Coronary artery (tissue), 2 donors: Measurements from ENCODE around the gene FANCE.

Source experiments
- DNase-seq: peaks from one replicate; pipeline ENCODE4 v3.0.0-alpha.2; 2017; ENCODE audit warnings: low spot score
- H3K27ac ChIP-seq, 2 donors: fragments of 200-600 bp; sonication (generic); one replicate each; pipeline ENCODE4 v1.5.1; 2016 to 2019
- H3K4me3 ChIP-seq: fragments of 200-600 bp; sonication (generic); 2 replicates; pipeline ENCODE4 v1.5.1; 2016; ENCODE audit warnings: mild to moderate bottlenecking, moderate library complexity
- TF ChIP-seq, protein P1 (sequence below): fragments of 200-600 bp; sonication (generic); IDR thresholded peaks from one replicate; pipeline ENCODE4 v1.5.1; 2019; ENCODE audit warnings: antibody characterized with exemption

The FANCE gene

GRCh38 chr6:35411066-35411465, 41.1 kb upstream of the FANCE start:
- Histone ChIP-seq H3K27ac (no peak overlapping the region), H3K4me3 (no peak overlapping the region)
- DNase-seq: no peak
- TF ChIP-seq, protein P1, sequence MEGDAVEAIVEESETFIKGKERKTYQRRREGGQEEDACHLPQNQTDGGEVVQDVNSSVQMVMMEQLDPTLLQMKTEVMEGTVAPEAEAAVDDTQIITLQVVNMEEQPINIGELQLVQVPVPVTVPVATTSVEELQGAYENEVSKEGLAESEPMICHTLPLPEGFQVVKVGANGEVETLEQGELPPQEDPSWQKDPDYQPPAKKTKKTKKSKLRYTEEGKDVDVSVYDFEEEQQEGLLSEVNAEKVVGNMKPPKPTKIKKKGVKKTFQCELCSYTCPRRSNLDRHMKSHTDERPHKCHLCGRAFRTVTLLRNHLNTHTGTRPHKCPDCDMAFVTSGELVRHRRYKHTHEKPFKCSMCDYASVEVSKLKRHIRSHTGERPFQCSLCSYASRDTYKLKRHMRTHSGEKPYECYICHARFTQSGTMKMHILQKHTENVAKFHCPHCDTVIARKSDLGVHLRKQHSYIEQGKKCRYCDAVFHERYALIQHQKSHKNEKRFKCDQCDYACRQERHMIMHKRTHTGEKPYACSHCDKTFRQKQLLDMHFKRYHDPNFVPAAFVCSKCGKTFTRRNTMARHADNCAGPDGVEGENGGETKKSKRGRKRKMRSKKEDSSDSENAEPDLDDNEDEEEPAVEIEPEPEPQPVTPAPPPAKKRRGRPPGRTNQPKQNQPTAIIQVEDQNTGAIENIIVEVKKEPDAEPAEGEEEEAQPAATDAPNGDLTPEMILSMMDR: no peak

DNA sequence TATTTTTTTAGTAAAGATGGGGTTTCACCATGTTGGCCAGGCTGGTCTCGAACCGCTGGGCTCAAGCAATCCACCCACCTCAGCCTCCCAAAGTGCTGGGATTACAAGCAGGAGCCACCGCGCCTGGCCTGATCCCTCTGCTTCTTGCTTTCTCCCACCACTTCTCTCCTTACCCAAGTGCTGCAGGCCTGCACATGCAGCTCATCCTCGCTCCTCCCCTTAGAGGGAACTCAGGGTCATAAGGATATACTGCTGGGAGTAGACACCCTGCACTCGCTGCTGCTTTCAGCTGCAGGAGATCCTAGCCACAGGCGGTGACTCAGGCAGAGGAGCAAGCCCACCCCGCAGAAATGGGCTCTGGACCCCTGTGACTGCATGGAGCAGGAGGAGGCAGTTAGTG, 40.0 kb upstream of the FANCE start:
- DNase-seq: no peak
- TF ChIP-seq, protein P1: no peak
- Histone ChIP-seq H3K27ac (no peak overlapping the region), H3K4me3 (no peak overlapping the region)

DNA sequence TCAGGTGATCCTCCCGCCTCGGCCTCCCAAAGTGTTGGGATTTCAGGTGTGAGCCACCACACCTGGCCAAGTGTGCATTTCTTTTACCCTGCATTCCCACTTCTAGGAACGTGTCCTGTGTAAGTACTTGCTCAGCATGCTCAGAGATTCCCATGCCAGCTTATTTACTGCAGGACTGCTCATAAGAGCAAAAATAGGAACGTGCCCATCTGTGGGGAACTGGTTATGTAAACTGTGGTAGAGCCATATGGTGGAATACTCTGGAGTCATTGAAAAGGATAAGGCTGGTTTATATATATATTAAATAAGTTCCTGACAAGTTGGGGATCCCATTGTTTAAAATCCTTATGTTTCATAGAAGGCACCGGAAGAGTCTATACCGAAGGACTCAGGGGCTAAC, 38.2 kb upstream of the FANCE start:
- H3K4me3 ChIP-seq: no peak overlapping the region
- TF ChIP-seq, protein P1: no peak
- no peak overlapping the region for H3K27ac ChIP-seq
- no peak for DNase-seq

- no peak for DNase-seq
- Histone ChIP-seq H3K27ac (no peak overlapping the region), H3K4me3 (no peak overlapping the region)
- TF ChIP-seq, protein P1: peak; percentile 19
Observed at GRCh38 chr6:35415065-35415891, 36.9 kb upstream of the FANCE start.

DNA sequence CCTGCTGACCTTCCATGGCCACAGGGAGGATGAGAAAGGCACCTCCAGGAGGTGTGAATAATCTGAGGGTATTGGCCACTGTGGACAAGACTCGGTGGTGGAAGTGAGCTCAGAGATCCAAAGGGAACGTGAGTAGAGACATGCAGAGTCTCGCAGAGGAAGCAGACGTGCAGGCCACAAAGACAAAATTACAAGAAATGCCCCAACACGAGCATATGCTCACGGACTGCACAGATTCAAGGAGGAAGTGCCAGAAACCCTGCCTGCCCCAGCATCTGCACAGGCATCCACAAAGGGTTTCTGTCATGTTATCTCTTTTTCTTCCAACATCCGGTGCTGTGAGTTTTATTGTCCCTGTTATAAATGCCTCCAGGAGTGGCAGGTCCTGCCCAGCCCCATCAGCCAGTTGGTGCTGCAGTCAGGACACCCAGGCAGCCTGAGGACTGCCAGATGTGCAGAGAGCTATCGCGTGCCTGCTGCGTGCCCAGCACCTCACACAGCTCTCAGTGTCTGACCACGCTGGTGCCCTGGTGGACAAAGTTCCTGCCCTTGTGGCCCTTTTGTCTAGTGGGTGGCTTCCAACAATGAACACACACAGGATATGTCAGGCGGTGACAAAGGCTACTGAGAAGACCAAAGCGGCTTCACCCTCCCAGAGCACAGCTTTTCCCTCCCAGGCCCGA, 34.0 kb upstream of the FANCE start:
- TF ChIP-seq, protein P1: no peak
- Histone ChIP-seq H3K27ac (no peak overlapping the region), H3K4me3 (no peak overlapping the region)
- DNase-seq: no peak

DNA sequence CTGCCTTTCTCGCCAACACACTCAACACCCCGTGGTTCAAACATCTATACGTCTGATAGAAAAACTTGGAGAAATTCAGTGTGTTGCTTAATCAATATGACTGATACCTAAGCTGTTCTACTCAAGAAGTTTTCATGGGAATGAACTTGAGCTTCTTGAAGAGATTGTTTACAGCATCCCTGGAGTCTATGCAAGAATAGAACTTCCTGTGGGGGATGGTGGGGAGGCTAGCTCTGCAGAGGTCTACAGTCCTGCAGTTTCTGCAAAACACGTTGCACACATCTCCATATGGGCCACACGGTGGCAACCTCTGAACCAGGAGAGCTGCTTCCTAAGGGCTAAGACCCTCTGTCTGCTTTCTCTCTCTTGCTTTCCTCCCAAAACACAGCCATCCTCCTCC, 32.7 kb upstream of the FANCE start:
- Histone ChIP-seq H3K27ac (no peak overlapping the region), H3K4me3 (no peak overlapping the region)
- TF ChIP-seq, protein P1: no peak
- no peak for DNase-seq

GRCh38 chr6:35419961-35420360, 32.2 kb upstream of the FANCE start:
- Histone ChIP-seq H3K4me3 (no peak overlapping the region), H3K27ac (no peak overlapping the region)
- DNase-seq: no peak
- TF ChIP-seq, protein P1: no peak
